GM18870 (cell line): Measurements from ENCODE around the gene BSND.
"Not testable (repeated sequence)": the region's sequence is repeated elsewhere in the genome, so short reads cannot be mapped to it uniquely, and the experiment has no call there.

ENCODE experiments used
- ATAC-seq: cut with Tn5 transposase; IDR thresholded peaks from one replicate; pipeline ENCODE4 v1.9.1; 2021; ENCODE audit warnings: moderate library complexity; ENCODE audit not compliant: unreplicated experiment

BSND gene

DNA sequence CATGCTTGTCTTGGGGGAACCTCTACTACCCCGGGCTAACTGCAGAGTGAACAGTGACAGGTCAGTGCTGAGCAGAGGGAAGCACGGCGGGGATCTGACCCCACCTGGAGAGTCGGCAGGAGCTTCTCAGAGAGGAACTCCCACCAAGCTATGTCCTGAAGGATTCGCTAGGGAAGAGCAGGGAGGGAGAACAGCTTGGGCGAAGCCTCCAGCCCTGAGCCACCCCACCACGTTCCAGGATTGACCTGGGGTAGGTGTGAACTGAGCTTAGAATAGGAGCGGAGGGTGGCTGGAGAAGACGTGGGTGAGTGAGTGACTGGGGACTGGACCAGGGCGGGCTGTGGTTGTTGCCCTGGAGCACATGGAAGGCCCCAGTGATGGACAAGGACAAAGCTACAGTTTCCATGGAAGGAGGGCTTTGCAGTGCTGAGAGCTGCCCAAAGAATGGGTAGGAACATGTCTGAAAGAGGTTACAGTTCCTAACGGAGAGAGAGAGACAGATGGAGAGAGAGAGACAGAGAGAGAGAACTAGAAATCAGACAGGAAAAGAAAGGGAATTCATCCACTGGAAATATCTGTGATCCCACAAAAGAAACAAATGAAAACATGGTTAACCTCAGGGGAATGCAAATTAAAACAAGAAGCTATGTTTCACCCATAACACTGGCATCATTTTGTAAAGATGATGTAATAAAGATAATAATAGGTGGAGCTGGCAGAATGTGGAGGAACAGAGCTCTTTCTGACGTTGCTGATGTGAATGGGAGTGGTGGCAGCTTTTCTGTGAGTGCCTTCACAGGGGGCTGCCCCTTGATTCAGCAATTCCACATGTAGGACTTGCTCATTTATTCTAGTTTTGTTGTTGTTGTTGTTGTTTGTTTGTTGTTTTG is 17.2 kb downstream of the BSND start:
- no peak for ATAC-seq

- no peak for ATAC-seq
Observed at GRCh38 chr1:55018395-55018794, 19.7 kb downstream of the BSND start.

DNA sequence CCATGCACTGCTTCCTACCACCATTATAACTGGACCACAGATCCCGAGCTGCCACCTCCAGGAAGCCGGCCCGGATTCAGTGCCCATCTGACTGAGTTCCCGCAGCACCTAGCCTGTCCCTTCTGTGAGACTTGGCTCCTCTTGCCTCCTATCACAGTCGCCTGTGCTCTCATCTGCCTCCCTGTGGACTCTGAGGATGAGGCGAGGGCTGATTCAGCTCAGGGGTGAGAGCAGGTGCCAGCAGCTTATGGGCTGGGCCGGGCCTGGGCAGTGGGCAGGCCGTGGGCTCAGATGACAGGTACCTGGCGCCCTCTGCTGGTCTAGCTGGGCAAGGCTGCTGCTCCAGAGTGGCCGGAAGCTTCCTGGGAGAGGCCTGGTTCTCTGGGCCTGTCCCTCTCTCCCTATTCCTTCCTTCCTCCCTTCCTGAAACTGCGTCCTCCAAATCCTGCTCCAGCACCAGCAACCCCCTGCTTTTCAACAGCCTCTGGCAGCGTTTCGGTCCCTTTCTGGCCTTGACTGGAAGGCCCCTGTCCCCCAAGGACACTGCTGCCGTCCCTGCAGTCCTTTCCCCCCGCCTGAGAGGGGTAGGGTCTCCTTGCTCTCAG is 23.3 kb downstream of the BSND start:
- ATAC-seq = no peak

GRCh38 chr1:55024163-55024562 is 25.4 kb downstream of the BSND start:
- not testable (repeated sequence) for ATAC-seq

DNA sequence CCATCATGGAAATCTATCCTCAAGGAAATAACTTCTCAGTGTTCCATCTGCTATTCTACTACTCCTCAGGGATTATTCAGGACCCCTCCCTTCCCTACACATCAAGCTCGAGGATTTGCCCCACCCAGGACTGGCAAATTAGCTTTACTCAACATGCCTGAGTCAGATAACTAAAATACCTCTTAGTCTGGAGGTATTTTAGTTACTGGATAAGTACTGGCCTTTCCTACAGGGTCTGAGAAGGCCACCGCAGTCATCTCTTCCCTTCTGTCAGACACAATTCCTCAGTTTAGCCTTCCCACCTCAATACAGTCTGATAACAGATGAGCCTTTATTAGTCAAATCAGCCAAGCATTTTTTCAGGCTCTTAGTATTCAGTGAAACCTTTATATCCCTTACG is 27.9 kb downstream of the BSND start:
- not testable (repeated sequence) for ATAC-seq

DNA sequence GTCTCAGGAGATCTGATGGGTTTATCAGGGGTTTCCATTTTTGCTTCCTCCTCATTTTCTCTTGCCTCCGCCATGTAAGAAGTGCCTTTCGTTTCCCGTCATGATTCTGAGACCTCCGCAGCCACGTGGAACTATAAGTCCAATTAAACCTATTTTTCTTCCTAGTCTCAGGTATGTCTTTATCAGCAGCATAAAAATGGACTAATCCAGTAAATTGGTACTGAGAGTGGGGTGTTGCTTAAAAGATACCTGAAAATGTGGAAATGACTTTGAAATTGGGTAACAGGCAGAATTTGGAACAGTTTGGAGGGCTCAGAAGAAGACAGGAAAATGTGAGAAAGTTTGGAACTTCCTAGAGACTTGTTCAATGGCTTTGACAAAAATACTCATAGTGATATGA is 32.4 kb downstream of the BSND start:
- not testable (repeated sequence) for ATAC-seq

GRCh38 chr1:55033265-55033614 is 34.5 kb downstream of the BSND start:
- ATAC-seq = no peak

DNA sequence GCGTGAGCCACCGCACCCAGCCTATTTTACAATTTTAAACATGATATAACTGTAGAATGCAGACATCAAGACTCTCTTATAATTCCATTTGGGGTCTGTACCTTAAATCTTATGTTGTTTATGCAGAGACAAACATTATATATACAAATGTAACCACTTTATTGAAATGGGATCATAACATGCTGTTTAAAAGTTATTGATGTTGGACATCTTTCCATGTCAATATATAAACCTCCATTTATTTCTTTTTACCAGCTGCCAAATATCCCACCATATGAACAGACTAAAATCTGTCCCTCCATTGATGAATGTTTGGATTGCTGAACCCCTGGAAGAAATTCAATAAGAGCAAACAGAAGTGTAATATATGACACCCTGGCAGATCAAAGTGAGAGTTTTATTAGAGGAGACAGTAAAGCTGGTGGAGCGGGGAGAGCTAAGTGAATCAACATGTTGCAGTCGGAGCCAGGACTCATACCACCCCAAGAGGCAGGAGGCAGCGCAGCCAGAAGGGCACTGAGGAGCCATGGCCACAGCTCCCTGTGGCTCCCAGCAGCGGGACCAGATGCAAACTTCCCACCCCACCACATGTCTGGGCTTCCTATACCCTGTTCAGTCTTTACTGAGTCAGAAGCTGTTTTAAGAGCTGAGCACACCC is 35.9 kb downstream of the BSND start:
- ATAC-seq = no peak

DNA sequence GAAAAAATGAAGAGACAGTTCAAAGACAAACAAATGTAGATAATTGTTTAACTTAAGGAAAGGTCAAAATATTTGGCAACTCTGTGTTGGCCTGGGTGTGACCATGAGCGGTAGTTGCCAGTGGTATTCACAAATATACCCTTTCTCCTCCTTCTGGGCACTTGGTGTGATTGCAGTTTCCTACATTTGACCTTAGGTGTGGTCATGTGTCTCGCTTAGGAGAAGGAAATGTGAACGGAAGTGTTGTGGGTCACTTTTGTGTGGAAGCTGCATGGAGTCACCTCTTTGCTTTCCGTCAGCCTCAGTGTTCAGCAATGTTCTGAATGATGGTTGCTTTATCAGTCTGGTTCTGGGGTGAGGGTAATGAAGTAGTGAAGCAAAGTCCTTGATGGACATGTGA is 37.2 kb downstream of the BSND start:
- ATAC-seq = no peak

DNA sequence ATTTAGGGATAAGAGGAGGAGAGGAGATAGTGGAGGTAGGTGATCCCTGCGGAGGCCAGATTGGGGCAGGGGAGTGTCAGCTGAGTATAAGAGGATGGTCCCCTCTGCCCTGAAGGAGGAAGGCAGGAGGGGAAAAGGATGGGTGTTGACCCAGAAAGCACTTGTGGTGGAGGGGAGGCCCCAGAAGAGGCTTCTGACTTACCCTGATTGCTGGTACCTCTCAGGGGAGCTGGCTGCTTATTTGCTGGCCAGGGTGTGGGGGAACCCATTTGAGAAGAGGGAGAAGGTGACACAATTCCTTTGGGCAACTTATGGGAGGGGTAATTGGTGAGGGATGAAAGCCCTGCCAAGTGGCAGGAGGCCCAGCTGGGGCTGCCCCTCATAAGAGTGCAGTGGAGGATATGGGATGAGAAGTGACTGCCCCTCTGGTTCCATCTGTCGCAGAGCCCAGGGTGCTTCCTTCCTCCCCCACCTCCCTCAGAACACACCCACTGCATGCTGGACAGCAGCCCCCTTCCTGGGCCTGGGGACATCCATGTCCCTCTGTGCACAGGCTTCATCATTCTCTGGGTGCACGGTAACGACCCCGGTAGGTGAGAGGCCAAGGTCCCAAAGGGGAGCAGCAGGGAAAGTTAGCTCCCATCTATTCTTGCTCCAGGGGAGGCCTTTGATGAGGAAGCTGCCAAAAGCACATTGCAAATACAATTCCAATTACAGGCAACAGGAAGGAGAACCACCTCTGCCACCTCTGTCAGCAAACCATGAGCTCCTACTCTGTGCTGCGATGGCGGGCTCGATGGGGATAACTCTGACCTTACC is 39.2 kb downstream of the BSND start:
- no peak for ATAC-seq

DNA sequence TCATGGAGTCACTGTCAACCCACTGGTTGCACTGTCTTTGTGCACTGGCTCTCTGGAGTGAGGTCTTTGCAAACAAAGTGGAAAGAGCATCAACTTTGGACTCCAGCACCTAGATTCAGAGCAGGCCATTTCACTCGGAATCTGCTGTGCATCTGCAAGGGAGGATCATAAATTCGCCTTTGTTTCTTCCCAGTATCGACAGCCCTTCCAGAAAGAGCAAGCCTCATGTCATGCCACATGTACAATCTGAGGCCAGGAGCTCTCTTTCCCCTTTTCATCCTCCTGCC is 39.8 kb downstream of the BSND start:
- ATAC-seq = no peak

GRCh38 chr1:55038974-55039341 is 40.2 kb downstream of the BSND start:
- ATAC-seq = no peak

- no peak for ATAC-seq
Observed at GRCh38 chr1:55039342-55040082, 40.8 kb downstream of the BSND start, which contains the start of gene PCSK9. TSS of gene PCSK9 (plus strand) at chr1:55039548. CDS start at chr1:55039838, 290 bp downstream.

- ATAC-seq = no peak
Observed at GRCh38 chr1:55040083-55040932, 41.6 kb downstream of the BSND start.

DNA sequence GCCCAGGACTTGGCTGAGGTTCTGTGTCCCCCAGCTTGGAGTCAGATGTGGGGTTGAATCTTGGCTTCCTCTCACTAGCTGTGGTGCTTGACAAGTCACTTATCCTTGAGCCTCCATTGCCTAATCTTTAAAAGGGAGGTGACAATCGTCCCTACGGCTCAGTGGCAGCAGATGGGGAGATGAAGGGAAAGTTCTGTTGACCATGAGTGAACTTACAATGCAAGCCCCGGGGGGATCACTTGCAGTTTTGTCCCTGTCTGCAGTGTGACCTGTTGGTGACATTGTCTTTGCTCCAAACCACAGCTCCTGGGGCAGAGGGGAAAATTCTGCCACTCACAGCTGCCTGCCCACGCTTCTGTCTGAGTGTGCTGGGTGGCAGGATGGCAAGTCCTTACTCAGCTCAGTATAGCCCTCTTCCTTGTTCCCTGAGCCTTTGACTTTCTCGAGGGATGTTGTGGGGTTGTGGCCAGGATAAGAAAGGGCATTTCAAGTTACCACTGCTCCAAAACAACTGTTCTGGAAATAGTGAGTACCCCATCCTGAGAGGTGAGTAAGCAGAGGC is 42.3 kb downstream of the BSND start:
- no peak for ATAC-seq

GRCh38 chr1:55041613-55042012 is 42.9 kb downstream of the BSND start:
- no peak for ATAC-seq

- no peak for ATAC-seq
Observed at GRCh38 chr1:55043011-55043410, 44.3 kb downstream of the BSND start.

GRCh38 chr1:55043726-55044125 is 45.0 kb downstream of the BSND start:
- ATAC-seq = no peak

DNA sequence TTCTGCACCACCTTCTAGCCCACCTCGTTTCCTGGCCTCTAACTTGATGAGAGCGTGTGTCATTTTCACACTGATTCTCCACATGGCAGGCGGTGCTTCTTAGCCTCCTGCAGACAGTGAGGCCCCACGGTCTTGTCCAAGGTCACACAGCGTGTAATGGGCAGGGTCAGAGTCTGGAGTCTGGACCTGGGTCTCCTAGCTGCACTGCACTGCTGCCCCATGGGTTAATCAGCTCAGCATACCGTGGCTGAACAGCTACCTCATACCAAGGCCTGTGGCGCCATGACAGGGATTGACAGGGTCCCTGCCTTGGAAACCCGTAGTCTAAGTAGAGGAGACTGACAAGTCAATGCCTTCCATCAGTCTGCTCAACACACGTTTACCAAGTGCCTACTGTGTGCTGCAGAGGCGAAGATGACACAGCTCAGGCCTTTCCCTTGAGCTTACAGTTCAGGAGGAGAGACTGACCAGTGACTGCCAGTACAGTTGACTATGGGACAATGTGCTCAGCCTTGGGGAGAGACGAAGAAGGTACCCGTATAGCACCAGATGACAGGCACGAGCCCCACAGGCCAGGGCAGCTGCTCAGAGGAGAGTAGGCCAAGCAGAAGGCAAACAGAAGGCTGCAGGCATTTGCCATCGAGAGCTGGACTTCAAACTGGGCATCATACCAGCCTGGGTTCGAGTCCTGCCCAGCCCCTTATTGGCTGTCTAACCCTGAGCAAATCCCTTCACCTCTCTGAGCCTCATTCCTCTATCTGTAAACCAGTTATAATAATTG is 46.1 kb downstream of the BSND start:
- no peak for ATAC-seq
